Measurements from ENCODE around the gene POU6F1. TPM values are rescaled to one million over a fixed set of nuclear protein-coding genes. Genes with fewer than 3 reads are reported as not detected.

Gene POU6F1
- total RNA-seq, 4 donors from 2014 or later, result 6.3 to 13.0 (median 10.5) TPM

- TF ChIP-seq CTCF (IDR thresholded peaks at IDR 0.05; ENCODE audit: low read depth), result no peak
Measured at GRCh38 chr12:51238510-51239334, 20.9 kb upstream of the POU6F1 start, which contains the start of gene DAZAP2. DAZAP2 (plus strand) TSS chr12:51238826; CDS start chr12:51238908, 82 bp downstream.

GRCh38 chr12:51238037-51238509 is 20.2 kb upstream of the POU6F1 start:
- TF ChIP-seq CTCF (IDR thresholded peaks at IDR 0.05; ENCODE audit: low read depth), result no peak

GRCh38 chr12:51234530-51234929 is 16.7 kb upstream of the POU6F1 start:
- no peak for TF ChIP-seq CTCF (IDR thresholded peaks at IDR 0.05; ENCODE audit: low read depth)

- TF ChIP-seq CTCF (IDR thresholded peaks at IDR 0.05; ENCODE audit: low read depth), result no peak
Measured at GRCh38 chr12:51232642-51233041, 14.8 kb upstream of the POU6F1 start.

GRCh38 chr12:51229116-51229809 is 11.4 kb upstream of the POU6F1 start:
- no peak for TF ChIP-seq CTCF (IDR thresholded peaks at IDR 0.05; ENCODE audit: low read depth)

GRCh38 chr12:51227962-51228361 is 10.1 kb upstream of the POU6F1 start:
- no peak for TF ChIP-seq CTCF (IDR thresholded peaks at IDR 0.05; ENCODE audit: low read depth)

GRCh38 chr12:51225771-51226170 is 7.9 kb upstream of the POU6F1 start:
- TF ChIP-seq CTCF (IDR thresholded peaks at IDR 0.05; ENCODE audit: low read depth), result no peak
